GM21786 (cell line): ENCODE data around the gene GIN1.
"Not testable (repeated sequence)": the region's sequence is repeated elsewhere in the genome, so short reads cannot be mapped to it uniquely, and the experiment has no call there.

ENCODE experiments used
- ATAC-seq: cut with Tn5 transposase; IDR thresholded peaks from one replicate; pipeline ENCODE4 v1.9.1; 2021; ENCODE audit not compliant: unreplicated experiment

The GIN1 gene, protein sequence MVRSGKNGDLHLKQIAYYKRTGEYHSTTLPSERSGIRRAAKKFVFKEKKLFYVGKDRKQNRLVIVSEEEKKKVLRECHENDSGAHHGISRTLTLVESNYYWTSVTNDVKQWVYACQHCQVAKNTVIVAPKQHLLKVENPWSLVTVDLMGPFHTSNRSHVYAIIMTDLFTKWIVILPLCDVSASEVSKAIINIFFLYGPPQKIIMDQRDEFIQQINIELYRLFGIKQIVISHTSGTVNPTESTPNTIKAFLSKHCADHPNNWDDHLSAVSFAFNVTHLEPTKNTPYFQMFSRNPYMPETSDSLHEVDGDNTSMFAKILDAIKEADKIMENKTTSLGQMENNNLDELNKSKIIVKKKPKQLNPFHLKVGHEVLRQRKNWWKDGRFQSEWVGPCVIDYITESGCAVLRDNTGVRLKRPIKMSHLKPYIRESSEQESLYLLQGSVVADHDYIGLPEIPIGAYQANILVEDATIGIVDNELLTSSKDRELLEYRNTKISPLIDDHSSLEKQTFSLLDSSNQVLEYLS

DNA sequence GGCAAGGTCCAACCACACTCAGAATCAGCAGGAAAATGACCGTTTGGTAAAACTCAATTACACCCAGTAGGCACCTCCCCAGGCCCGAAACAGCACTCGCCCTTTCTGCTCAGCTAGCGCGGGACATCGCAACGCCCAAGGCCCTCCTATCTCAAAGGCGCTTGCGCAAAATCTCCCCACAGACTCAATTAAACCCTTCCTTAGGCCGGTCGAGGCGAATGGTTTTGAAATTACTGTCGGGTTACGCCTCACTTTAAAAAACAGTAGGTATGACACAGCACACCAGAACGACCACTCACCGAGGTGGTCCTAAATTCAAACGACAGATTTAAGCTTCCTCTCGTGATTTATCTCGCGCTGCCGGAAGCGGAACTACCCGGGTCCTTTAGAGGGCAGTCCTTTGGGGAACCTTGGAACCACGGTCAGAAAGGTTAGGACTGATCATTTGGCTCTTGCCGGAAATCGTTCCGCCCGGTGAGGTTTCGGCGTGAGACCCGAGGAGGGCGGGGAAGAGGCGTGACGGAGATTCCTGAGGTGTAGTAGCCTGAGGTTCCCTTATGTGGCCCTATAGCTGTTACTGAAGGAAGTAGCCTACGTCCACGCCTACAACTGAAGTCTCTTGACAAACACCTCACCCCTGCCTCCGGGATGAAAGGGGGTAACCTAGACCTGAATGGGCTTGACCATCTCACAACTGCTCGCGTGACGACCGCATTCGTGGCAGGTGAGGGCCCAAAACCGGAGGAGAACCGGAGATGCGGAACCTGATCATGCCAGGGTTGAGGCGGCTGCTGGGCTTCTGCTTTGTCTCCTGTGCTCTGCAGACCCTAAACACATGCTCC lies at the start of gene GIN1, which contains the start of gene PPIP5K2:
TSS of gene GIN1 (minus strand) at position 374 of the 842 bp plus-strand sequence. CDS start 11,431 bp downstream, outside the sequence.
TSS of gene PPIP5K2 (plus strand) at position 537 of the 842 bp plus-strand sequence. CDS start 9,289 bp downstream, outside the sequence.
- peak; percentile 91 for ATAC-seq

DNA sequence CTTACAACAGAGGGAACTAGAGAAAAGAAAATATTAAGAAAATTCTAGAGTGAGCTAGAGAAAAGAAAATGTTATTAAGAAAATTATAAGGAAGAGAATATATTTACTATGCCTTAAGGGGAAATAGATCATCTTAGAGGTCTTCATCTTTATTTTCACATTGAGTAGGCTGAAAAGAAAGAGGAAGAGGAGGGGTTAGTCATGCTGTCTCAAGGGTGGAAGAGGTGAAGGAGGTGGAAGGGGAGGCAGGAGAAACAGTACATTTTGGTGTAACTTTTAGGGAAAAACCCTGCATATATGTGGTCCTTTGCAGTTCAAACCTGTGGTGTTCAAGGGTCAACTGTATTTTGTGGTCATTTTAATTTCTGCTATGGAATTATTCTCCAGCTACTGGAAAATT lies 46.8 kb upstream of the GIN1 start:
- no peak for ATAC-seq

DNA sequence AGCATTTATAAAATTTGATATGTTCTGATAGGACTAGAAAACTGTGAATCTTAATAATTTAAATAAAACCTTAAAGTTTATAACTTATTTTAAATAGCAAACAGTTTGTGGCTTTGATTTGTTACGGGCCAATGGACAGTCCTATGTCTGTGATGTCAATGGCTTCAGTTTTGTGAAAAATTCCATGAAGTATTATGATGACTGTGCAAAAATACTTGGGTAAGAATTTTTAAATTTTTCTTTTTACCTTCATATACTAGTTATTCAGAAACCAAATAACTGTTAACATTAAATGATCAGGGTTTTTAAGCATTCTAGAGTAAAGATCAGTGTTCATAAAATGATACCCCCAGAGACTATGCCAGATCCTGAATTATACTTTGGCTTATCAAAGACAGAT lies 31.2 kb upstream of the GIN1 start:
- ATAC-seq: no peak

DNA sequence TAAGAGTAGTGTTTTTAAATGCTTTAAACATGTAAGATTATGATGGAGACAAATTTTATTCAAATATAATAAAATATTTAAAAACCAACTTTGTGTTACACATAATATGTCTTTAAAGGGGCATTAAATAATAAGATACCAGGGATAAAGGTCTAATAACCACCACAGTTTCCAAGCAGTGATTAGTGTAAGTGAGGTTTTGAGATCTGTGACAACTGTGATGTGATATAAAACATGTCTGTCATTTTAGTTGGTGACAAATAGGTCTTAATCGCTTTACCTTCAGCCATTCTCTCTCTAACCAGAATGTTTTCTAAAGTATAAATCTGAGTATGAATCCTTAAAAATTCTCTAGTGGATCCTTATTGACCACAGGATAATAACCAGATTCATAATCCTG lies 28.3 kb upstream of the GIN1 start:
- ATAC-seq: no peak

DNA sequence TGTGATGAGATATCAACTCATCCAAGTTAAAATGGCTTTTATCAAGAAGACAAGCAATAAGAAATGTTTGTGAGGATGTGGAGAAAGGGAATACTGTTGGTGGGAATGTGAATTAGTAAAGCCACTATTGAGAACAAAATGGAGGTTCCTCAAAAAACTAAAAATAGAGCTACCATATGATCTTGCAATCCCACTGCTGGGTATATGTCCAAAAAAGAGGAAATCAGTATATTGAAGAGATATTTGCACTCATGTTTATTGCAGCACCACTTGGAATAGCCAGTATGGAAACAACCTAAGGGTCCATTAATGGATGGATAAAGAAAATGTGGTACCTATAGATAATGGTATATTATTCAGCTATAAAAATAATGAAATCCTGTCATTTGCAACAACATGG lies 25.3 kb upstream of the GIN1 start:
- no peak for ATAC-seq

DNA sequence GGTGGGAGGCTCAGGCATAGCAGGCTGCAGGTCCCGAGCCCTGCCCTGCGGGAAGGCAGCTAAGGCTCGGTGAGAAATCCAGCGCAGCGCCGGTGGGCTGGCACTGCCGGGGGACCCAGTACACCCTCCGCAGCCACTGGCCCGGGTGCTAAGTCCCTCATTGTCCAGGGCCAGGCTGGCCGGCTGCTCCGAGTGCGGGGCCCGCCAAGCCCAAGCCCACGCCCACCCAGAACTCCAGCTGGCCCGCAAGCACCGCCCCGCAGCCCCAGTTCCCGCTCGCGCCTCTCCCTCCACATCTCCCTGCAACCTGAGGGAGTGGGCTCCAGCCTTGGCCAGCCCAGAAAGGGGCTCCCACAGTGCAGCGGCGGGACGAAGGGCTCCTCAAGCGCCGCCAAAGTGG lies 22.2 kb upstream of the GIN1 start:
- not testable (repeated sequence) for ATAC-seq

DNA sequence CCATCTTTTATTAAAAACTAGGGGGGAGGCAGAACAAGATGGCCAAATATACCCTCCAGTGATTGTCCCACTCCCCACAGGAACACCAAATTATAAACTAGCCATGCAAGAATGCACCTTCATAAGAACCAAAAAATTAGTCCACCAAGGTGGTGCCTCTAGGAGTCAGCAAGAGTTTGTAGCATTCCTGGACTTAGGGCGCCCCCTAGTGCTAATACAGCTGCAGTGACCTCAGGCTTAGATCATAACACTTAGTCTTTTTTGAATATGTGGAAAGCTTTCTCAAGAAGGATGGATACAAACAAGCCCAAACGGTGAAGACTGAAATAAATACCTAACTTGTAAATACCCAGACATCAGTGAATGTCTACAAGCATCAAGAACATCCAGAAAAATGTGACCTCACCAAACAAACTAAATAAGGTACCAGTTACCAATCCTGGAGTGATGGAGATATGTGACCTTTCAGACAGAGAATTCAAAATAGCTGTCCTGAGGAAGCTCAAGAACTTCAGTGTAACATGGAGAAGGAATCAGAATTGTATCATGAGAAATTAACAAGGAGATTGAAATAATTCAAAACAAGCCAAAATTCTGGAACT lies 19.4 kb upstream of the GIN1 start:
- ATAC-seq: peak; percentile 99

DNA sequence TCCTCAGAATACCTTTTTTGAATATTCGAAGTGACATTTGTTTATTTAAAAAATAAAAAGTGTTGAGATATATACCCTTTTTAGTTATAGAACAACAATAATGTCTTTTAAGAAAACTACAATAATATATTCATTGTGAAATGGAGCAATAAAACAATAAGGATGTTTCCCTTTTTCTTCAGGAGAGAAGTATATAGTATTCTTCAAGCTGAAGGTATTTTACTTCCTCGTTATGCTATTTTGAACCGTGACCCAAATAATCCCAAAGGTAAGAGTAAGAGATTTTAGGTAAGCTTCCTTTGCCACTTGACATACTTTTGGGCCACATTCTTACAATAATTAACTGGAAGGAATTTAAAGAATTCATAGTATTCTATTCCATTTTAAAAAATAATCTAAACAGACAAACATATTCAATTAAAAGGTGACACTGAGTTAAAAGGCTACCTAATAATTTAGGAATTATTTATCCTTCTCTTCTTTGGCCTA lies 18.3 kb upstream of the GIN1 start:
- no peak for ATAC-seq

DNA sequence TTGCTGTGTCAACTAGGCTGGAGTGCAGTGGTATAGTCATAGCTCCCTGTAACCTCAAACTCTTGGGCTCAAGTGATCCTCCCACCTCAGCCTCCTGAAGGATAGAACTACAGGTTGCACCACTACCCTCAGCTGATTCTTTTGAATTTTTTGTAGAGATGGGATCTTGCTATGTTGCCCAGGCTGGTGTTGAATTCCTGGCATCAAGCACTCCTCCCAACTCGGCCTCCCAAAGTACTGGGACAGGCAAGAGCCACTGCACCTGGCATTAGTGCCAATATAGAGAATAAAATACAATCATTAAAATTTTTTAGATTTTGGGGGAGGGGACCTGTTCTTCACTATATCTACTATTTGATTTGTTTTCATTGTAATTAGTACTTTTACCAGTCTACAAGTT lies 15.5 kb upstream of the GIN1 start:
- no peak for ATAC-seq

DNA sequence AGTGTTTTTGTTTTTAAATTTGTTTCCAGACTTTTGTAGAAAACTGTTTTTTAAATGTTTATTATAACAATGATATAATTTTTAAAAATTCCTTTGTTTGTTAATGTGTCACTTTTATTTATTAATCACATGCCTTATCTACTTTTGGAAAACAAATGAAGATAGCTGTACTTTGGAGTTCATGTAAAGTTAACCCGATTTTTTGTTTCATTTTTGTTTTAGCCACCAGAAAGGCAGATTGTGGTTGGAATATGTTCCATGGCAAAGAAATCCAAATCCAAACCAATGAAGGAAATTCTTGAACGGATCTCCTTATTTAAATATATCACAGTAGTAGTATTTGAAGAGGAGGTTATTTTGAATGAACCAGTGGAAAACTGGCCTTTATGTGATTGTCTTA lies 13.3 kb upstream of the GIN1 start:
- ATAC-seq: no peak

DNA sequence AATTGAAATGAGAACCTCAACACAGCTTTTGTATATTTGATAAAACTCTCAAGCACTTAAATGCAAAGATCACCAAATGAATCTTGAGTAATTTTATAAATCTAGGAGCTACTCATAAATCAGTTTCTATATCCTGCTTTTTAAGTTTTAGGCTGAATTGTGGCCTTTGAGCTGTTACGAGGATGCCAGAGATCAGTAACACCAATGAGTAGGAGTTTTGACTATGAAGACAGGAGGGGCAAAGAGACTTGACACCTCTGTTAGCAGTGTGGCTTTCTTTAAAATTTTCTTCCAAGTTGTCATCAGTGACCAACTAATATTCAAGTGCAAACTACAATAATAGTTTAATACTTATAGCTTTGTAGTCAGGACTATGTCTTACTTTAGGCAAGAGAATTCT lies 12.7 kb upstream of the GIN1 start:
- no peak for ATAC-seq

DNA sequence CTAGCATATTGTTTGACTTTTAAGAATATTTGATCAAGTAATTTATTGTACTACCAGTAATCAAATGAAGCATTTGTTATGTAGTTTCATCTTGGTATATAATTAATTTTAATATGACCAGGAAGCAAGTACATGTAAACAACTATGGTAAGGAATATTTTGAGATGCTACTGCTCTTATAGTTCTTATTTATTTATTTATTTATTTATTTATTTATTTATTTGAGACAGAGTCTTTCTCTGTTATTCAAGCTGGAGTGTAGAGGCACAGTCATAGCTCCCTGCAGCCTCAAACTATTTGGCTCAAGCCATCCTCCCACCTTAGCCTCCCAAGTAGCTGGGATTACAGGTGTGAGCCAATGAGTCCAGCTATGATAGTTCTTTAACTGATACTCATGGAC lies 8.3 kb upstream of the GIN1 start:
- ATAC-seq: no peak

DNA sequence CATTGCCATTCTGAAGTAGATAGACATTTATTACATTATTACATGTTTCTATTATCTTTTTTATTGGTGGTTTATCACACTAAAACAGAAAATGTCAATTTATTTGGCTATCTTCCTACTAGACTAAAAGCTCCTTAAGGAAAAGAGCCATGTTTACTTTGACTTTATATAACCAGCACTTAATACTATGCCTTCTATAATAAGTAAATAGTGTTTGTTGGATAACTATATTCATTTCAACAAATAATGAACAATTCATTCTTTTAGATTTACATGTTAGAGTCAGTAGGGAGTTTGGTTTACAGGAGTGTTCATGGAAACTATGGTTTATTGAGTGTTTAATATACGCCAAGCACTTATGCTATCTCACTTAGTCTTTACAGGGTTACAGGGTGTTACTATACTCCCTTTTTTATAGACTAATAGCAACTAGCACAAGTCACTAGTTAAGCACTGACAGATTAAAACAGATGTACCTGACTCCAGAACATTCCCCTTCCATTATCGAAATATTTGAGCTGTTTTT lies 7.4 kb upstream of the GIN1 start:
- no peak for ATAC-seq

DNA sequence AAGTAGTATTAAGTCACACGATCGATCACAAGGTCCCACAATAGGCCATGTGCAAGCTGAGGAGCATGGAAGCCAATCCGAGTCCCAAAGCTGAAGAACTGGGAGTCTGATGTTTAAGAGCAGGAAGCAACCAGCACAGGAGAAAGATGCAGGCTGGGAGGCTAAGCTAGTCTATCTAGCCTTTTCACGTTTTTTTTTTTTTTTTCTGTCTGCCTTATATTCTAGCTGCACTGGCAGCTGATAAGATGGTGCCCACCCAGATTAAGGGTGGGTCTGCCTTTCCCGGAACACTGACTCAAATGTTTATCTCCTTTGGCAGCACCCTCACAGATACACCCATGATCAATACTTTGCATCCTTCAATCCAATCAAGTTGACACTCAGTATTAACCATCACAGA lies 6.6 kb upstream of the GIN1 start:
- ATAC-seq: no peak

DNA sequence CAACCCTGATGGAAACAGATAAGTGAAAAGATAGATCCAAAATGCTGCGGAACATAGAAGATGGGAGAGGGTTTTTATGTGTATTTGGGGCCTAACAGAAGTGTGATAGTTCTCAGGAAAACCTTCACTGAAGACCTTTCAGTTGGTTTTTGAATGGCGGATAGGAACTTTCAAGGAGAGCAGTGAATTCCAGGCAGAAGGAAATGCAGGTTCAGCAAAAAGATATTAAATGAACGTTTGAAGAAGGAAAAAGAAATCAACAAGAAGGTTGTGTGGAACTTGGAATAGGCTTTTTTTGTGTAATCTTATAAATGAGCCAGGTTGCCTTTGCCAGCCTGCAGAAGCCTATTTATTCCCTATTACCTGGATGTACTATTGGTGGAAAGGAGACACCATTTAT lies 2.3 kb upstream of the GIN1 start:
- no peak for ATAC-seq

DNA sequence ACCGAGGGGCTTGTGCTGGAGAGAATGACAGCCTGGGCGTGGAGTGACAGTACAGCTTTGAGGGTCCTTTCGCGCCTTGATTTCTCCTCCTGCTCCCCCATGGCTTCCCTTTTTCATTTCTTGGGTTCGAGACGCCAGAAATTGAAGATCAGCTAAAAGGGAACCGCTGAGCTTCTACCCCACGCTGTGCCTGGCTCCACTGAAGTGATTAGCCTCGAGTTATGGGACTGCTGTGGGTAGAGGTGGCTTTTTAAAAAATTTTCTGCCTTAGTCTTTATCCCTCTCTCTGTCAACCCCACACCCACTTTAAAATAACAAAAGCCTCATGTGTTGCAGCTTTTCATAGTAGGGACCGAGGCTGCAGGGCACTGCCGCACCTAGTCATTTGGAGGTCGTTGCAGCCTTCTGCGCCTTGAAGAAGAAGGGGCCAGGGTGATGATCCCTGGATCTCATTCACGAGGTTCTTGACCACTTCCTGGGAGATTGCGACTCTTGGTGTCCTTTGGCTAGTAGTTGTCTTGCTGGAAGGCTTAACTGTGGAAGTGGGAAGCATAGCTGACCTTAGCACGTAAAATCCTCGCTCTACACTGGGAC lies 766 bp upstream of the GIN1 start:
- no peak for ATAC-seq

DNA sequence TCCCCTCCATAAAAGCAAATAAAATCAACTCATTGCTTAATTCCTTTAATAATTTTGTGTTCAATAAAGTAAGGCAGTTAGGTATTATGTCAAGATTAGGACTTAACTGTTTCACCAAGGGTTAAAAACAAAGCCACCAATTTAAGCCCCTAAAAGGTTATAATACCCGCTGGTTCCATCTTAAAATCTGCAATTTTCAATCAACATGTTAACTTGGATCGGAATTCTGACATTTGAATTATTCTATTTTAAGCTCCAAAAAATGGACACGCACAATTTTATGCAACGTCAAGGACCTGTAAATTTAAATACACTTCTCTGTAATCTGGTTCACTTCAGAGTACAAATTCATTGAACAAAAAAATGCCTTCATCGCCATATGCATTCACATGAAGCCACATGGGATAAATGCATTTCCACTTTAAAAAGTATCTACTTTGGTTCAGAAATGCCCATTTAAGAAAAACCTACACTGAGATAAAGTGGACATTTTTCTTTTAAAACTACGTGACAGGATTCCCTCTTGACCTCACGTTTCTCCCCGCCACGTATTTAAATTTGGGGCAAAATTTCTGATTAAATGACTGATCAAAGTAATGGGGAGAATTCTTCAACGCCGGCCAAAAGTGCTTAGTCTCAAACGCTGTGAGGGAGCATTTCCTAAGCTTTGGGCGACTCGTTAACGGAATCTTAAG lies 721 bp downstream of the GIN1 start:
- no peak for ATAC-seq

DNA sequence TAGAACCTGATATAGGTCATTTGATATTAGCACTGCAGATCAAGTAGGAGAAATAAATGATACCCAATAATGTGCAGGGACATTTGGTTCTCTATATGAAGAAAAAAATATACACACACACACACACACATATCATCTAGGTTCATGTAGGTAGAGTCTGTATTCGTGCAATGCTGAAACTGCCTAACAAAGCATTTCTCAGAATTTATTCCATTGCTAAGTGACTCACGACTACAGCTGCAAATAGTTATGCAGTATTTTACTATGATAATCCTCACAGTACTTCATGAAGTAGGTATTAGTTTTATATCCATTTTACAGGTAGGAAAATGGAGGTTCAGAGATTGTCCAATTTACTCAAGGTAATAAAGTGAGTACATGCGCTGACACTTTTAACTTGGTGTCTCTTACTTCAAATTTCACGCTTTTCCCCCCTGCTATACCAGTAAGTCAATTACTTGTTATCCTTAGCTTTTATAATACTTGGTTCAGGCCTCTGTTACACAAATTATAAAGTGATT lies 2.4 kb downstream of the GIN1 start:
- no peak for ATAC-seq

DNA sequence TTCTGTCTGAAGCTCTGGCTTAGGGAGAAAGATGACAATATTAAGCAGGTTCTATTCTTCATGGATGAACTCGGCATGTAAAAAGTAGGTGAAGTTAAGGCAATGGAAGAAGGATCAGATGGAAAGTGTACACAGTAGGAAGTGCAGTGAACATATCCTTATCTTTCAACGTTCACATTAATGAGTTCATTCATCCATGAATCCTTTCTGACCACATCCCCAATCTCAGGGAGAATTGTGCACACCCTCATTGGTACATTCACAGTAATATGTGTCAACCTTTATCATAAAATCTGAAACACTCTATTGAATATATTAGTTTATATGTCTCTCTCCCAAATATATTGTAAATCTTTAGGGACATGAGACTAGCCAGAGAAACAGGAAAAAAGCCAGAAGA lies 5.5 kb downstream of the GIN1 start:
- no peak for ATAC-seq

DNA sequence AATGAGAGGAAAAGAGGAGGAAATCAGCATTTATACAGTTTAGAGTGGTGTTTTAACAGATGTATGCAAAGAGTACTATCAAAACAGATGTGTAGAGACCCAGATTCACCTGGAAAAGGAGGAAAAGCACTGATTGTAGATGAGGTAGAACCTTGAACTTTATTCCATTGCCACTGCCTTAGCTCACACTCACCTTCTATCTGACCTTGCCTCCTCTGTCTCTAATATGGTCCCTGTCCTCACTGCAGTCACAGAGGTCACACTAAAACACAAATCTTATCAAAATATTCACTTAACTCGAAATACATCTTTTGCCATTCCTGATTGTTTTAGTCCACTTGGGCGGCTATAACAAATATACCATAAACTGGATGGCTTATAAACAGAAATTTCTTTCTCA lies 7.0 kb downstream of the GIN1 start:
- ATAC-seq: no peak
